CD4-positive, alpha-beta T cell treated with Interleukin-6 for 4 hours (primary cell): ENCODE measurements around the gene BLCAP.
"Not testable (repeated sequence)": the region's sequence is repeated elsewhere in the genome, so short reads cannot be mapped to it uniquely, and the experiment has no call there.

ENCODE experiments used
- DNase-seq: peaks from one replicate; pipeline ENCODE4 v3.0.0-alpha.2; 2020; ENCODE audit warnings: mixed read lengths

BLCAP gene

DNA sequence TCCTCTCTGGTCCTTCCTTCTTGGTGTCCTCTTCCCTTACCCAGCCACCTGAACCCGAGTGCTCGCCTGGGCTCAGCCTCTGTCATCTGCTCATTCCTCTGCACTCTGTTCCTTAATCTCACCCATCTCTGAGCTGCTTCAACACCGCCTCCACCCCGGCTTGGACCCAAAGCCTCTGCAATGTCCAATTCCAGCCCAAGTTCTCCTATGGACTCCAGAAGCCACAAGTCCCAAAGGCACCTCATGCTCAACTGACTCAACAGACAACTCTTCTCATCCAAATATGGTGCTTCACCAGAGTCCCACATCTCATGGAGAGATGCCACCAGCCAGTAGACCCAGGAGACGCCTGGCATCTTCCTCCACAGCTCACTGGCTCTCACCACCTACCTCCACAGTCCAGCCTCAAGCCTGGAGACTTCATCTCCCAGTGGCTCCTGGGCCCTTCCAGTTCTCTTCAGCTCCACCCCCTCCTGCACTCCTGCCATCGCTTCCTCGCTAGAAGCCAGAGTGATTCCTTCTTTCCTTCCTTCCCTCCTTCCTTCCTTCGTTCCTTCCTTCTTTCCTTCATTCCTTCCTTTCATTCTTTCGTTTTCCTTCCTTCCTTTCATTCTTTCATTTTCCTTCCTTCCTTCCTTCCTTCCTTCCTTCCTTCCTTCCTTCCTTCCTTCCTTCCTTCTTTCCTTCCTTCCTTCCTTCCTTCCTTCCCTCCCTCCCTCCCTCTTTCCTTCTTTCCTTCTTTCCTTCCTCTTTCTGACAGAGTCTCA, 47.6 kb downstream of the BLCAP start:
- no peak for DNase-seq

DNA sequence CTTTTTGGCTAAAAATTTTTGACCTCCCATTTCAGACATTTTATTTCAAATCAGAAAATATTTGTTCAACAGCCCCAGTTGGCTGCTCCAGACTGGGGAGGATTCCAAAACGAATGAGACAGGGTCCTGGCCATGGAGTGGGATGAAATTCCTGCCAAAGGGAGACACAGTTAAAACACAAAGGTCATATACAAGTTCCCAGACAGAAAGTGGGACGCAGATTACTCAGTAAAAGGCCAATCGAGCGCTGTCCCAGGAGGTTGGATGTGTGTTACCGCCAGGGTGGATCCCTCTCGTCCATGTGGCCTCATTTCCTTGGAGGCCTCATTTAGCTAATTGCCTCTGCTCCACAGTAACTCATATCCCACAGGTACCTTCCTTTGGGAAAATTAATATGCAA, 48.4 kb downstream of the BLCAP start:
- DNase-seq: no peak

DNA sequence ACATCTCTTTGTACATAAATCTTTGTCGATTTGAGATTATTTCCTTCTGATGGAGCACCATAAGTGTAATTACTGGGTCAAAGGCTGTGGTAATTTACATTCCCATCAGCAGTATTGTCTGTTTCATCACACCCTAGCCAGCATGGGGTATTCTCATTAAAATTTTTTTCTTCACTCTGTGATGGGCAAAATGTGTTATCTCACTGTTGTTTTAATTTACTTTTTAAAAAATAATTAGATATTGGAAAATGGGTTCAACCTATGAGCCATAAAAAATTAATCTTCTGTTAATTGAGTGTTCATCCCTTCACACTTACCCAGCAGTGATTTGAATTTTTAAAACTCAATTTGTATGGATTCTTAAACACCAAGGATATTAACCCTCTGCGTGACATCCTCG, 50.6 kb downstream of the BLCAP start:
- no peak for DNase-seq

DNA sequence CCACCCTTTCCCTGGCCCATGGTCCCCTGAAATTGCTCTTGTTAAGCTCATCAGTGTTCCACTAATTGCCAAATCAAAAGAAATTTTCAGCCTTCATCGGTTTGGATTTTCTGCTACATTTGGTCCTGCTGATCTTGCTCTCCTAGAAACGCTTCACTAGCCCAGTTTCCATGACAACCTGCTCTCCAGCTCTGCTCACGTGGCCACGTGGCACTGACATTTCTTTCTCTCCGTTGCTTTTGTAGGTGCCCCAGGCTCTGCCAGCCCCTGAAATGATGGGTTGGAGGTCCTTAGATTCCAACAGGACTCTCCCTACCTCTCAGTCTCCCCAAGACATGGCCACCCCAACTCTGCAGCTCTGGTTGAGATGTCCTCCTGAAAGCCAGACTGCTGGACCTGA, 52.4 kb downstream of the BLCAP start:
- no peak for DNase-seq

DNA sequence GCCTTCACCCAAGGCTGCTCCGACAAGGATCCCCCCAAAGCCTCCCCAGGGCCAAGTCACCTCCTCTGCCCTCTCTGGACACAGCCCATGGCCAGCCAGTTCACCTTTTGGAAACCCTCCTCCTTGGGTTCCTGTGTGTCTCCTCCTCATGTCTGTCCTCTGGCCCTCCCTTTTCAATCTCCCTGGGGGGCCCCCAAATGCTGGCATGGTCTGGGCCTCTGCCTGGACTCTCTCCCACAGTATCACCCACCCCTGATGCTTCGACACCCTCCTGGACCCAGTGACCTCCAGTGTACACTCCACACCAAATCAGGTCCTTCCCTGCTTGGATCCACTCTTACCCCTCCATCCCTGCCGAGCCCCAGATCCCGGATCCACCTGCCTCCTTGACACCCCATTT, 53.3 kb downstream of the BLCAP start:
- no peak for DNase-seq

GRCh38 chr20:37473249-37474000, 54.3 kb downstream of the BLCAP start:
- no peak for DNase-seq

DNA sequence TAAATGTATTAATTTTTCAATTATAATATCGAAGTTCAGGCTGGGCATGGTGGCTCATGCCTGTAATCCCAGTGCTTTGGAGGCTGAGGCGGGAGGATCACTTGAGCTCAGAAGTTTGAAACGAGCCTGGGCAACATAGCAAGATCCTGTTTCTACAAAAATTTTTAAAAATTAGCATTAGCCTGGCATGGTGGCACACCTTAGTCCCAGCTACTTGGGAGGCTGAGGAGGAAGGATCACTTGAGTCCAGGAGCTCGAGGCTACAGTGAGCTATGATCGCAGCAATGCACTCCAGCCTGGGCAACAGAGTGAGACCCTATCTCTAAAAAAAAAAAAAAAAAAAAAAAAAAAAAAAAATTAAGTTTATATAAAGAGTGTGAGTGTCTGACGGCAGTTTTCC, 55.2 kb downstream of the BLCAP start:
- not testable (repeated sequence) for DNase-seq

DNA sequence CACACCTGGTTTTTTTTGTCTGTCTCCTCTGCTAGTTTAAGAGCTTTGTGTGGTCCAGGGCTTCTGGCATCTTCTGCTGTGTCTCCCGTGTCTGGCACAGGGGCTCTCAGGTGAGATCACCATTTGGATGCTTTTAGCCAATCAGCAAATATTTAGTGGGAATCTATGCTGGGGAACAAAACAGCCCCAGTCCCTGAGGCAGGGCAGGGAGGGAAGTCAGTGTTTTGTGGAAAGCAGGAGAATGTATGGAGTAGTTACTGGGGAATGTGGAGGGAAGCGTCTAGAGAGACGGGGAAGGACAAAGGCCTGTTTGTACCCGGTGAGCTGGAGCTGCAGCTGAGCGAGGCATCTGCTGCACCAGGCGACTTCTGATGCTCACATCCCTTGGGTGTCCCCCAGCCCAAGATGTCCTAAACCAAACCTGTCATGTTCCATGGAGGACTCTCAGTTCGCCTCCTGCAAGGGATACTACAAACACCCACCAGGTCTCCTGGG, 55.9 kb downstream of the BLCAP start:
- no peak for DNase-seq

DNA sequence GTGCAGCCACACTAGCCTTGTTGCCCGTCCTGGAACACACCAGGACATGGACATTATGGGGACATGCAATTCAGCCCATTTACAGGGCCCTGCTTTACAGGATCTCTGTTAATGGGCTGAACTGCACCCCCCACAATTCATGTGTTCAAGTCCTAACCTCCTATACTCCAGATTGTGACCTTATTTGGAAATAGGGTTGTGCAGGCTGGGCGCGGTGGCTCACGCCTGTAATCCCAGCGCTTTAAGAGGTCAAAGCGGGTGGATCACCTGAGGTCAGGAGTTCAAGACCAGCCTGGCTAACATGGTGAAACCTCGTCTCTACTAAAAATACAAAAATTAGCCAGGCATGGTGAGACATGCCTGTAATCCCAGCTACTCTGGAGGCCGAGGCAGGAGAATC, 57.5 kb downstream of the BLCAP start:
- not testable (repeated sequence) for DNase-seq

- no peak for DNase-seq
Observed at GRCh38 chr20:37469531-37469930, 58.1 kb downstream of the BLCAP start.

DNA sequence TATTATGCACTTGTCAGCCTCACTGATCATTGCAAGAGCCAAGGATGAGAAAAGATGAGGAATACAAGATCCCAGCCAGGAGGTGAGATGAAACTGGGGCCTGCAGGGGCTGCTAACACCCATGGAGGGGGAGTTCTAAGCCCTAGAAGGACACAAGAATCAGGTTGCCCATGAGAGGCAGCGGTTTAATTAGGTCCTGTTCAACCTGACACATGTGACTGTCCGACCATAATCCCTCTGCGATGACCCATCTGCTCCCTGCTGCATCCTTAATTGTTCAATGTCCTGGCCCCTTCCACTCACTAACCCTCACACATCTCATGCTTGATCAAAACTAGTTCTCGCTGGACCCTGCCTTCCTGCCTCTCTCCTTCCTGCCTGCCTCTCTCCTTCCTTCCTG, 58.8 kb downstream of the BLCAP start:
- no peak for DNase-seq
